UCSD-AML1 (cell line): Measurements from ENCODE around the gene FLAD1.
A peak's percentile ranks its signal among the peaks of the same experiment; 100 is the strongest.

Experiments used
- DNase-seq: peaks from one replicate; lab custom pipeline; 2025; ENCODE audit not compliant: unreplicated experiment; lab: John Stamatoyannopoulos, UW

The FLAD1 gene

DNA sequence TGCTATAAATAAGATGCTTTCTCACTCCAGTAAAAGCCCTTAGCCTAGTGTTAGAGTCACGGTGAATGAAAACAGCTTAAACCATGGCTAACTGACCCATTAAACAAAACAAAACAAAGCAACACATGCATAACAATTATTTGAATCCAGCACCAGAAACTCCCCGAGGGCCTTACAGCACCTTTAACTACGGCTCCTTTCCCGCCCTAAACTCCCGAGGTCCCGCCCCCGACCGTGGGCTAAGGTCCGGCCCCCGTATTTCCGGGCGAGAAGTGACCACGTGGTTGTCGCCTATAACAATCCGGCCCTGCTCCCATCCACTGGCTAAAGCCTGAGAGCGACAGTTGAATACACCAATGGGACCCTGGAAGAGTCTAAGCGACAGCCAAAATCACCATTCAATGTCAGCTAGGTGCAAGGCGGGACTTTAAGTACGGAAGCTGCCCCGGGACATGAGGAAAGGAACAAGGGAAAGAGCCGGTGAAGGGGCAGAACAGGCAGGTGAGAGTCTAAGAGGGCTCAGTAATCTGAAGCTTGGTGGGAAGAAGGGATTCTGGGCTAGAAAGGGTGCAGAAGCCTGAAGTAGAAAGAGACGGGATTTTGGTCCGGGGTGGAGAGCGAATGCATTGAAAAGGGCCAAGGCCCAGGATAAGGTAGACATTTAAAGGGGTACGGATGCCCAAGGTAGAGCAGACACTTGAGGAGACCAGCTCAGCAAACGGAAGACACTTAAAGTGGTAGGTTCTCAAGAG, at the start of gene FLAD1:
FLAD1 (plus strand) TSS at position 448 of the 752 bp plus-strand sequence. CDS start 351 bp downstream, outside the sequence.
- DNase-seq = peak; percentile 92

DNA sequence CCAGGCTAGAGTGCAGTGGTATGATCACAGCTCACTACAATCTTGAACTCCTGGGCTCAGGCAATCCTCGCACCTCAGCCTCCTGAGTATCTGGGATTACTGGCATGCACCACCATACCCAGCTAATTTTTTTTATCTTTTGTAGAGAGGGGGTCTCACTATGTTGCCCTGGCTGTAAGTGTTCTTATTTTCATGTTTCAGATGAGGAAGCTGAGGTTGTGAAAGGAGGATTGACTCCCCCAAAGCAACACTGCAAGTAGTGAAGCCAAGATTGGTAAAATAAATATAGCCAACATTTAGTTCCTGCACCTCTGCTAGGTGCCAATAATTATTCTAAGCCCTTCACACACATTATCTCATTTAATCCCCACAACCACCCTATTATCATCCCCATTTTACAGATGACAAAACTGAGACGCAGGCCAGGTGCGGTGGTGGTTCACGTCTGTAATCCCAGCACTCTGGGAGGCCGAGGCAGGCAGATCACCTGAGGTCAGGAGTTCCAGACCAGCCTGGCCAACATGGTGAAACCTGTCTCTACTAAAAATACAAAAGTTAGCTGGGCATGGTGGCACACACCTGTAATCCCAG, 48.7 kb upstream of the FLAD1 start:
- no peak for DNase-seq

DNA sequence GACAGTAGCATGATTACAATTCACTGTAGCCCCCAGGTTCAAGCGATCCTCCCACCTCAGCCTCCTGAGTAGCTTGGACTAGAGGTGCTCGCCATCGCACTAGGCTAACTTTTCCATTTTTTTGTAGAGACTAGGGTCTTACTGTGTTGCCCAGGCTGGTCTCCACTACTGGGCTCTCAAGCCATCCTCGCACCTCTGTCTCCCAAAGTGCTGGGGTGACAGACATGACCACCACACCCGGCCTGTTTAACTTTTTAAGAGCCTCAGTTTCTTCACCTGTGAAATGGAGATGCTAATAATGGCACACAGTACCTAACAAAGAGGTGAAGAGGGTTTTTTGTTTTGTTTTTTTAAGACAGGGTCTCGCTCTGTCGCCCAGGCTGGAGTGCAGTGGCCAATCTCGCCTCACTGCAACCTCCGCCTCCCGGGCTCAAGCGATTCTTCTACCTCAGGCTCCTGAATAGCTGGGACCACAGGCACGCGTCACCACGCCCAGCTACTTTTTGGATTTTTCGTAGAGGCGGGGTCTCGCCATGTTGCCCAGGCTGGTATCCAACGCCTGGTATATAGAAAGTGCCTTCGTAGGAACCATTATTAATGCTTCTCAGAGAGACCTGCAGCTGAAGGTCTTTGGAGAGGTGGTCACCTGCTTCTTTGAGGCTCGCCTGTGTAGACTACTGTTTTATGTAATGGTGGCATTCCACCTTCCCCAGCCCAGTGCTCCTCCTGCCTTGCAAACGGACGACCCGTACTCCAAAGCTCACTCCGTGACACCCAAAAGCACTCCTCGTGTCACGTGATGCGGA, 47.2 kb upstream of the FLAD1 start:
- no peak for DNase-seq

DNA sequence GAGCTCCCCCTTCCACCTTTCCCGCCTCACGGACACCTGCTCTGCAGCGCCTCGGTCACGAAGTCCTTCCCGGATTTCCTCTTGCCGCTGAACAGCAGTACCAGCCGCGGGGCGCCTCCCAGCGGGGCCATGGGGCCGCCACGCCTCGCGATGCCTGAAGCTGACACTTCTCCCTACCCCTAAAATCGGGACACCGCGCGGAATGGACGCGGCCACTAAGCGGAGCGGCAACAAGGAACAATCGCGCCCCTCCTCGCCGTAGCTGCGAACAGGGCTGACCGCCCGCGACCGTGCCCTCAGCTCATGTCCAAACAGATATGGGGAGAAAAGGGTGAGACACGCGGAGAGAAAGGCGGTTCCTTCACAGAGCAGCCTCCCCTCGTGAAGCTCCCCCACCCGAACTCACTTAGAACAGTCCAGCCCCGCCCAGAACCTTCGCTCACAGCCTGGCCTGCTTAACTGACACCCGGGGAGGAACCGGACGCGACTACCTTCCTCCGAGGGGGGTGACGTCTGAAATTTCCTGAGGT, 46.5 kb upstream of the FLAD1 start, which contains the start of gene PMVK:
PMVK (minus strand) TSS at position 165 of the 530 bp plus-strand sequence; CDS start at position 131, 34 bp downstream.
- peak; percentile 97 for DNase-seq

DNA sequence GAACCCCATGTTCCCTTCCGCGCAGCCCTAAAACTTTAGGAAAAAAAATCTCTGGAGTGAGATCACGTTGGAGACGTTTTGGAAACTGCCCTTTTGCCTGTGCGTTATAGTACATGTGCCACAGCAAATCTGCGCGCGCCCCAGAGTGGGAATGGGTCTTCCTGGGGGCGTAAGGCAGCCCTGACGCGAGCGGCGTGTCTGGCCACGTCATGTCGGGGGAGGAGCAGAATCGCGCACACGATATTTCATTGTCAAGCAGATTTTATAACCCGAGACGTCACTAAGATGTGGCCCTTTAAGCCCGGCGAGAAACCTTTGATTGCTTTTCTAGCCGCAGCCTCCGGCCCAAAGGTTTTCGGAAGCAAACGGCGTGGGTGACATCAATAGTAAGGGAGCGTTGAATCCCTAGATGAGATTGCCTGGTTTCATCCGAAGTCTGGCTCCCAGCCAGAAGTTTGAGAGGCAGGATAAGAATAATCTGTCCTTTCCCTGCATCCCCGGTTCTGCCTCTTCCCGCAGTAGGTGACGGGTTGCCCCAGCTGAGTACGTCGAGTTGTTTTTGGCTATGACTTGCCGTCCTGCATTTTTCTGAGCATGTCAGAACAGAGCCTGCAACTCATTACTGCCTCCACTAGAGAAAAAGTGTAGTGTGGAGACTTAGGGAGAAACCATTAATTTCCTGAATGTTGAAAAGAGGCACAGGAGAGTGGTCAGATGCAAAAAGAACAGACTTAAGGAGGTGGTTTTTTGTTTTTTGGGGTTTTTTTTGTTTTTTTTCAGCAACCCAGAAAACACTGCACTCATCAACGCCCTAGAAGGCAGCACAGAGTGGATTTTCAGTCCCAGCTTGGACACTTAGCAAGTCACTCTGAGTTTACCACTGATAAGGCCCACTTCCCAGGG, 45.8 kb upstream of the FLAD1 start:
- DNase-seq = peak; percentile 93

DNA sequence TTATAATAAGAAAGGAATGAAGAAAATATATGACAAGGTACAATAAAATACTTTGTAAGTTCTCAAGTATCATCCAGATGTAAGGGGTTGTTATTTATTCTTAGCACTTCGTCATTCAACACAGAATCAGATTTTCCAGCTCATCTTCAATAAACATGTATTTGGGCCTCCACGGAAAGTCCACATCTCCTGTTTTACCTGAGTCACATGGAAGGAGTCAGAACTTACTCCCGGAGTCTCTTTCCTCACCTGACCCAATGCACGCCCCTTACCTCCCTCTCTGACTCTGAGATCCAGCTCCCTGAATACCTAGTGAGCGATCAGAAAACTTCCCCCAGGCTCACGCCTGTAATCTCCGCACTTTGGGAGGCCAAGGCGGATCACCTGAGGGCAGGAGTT, 45.2 kb upstream of the FLAD1 start:
- DNase-seq = no peak

DNA sequence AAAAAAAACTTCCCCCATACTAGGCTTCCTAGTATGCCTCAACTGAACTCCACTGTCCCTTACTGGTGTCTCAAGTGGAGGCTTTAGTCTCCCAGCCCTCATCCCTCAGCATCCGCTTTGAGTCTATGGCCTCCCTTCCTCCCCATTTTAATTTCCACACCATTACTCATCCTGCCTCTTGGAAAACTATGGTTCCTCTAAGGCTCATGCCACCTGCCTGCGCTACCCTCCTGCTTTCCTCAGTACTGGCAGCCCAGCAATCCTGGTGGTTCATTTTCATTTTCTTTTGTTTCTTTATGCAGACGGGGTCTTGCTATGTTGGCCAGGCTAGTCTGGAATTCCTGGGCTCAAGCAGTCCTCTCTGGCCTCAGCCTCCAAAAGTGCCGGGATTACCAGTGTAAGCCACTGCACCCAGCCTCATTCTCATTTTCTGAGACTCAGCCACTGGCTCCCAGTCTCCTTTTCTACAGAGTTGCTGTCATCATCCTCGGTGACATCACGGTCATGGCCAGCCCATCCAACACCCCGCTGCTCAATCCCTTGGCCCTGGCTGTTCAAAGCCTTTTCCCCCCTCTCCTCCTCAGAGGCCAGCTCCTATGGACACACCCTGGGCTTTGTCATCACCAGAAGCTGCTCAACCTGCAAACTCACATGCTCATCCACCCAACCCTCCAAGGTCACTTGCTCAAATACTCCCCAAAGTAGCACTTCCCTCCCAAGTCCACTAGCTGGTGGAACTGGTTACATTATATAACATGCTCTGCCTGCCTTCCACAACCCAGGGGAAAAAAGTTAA, 44.3 kb upstream of the FLAD1 start:
- DNase-seq = no peak

DNA sequence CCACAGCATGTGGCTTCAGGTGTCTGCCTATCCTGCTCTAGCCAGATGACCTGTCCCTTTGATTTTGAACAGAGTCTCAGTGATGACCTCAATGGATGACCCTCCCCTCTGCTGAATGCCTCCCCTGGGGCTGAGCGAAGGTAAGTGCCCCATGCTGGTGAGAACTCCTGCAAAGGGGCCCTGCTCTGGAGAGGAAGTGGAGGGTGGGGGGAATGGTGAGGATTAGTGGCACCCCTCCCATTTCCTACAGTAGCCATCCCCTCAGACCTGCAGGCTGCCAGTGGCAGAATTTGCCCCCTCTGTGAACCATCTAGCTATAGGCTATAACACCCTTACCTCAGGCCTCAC, 43.0 kb upstream of the FLAD1 start:
- DNase-seq = no peak

DNA sequence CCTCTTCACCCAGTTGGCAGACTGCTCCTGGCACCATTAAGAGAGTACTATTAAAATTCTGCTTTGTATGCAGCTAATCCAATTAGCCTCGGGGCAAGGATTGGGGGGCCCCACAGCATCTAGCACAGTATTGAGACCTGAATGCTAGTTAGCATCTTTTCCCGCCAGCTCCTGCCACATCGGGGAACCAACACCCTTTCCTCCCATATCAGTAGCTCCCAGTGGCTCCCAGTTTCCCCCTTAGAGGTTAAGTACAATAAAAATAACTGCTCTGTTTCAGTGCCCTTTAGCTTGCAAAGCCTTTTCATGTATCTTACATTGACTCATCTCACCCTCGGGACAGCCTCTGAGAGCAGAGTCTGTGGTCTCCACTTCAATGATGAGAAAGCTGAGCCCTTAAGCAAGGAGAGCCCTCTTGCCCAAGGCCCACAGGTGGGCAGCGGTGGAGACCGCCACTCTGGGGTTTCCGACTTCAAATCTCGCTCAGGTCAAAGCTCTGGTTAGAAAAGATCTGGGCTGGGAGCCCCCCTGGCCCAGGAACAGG, 42.4 kb upstream of the FLAD1 start:
- no peak for DNase-seq

DNA sequence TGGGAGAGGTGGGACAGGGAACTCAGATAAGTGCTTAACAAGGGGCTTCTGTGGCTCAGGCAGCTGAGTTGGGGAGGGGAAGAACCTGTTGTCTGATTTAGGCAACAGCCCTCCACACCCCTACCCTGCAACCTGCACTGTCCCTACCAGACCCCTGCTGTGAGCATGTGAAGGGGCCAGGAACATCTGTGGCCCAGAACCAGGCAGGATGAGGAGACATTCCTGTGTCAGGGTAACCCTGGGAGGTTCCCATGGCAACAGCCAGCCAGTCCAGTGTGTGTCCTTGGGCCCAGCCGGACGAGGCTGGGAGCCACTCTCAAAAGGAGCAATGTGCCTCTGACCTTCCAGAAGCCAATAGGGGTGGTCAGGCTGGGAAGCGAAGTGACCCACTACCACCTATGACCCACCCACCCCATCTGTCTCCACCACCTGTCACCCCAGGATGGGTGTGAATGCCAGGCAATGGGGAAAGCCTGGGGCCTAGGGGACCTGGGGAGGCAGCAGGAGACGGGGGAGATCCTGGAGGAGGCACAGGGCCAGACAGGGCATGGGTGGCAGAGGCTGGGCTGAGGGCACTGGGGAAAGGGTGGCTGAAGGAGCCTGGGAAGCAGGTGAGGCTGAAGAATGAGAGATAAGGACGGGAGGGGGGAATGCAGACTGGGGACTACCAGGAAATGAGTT, 41.7 kb upstream of the FLAD1 start:
- no peak for DNase-seq

DNA sequence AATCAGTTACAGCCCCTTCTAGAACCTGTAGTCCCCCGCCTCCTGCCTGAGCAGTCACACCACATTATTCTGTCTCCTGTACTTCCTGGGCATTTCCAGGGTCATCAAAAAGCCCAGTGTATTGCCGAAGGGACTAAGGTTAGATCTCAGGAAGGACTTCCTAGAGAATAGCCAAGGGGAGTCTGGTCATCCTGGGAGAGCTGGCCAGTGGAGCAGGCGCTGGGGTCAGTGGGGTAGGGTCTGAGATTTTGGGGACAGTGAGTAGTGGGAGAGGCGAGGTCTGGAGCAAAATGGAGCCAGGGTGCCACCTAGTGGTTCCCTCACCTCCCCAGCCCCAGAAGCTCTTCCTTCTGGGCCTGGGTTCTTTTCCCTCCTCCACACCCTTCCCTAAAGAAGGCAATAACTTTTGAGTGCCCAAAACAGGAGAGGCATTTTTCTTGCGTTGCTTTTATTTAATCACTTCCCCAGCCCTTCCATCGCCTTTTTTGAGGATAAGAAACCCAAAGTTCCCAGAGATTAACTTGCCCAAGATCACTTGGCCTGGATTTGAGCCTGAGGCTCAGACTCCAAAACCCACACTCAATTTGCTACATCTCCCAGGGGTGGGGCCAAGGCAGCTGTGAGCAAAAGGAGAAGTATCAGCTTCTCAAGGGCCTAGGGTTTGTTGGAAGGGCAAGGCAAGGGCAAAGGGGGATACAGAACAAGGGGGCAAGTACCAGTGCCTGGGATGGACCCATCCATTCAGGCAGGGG, 39.3 kb upstream of the FLAD1 start:
- peak; percentile 57 for DNase-seq

DNA sequence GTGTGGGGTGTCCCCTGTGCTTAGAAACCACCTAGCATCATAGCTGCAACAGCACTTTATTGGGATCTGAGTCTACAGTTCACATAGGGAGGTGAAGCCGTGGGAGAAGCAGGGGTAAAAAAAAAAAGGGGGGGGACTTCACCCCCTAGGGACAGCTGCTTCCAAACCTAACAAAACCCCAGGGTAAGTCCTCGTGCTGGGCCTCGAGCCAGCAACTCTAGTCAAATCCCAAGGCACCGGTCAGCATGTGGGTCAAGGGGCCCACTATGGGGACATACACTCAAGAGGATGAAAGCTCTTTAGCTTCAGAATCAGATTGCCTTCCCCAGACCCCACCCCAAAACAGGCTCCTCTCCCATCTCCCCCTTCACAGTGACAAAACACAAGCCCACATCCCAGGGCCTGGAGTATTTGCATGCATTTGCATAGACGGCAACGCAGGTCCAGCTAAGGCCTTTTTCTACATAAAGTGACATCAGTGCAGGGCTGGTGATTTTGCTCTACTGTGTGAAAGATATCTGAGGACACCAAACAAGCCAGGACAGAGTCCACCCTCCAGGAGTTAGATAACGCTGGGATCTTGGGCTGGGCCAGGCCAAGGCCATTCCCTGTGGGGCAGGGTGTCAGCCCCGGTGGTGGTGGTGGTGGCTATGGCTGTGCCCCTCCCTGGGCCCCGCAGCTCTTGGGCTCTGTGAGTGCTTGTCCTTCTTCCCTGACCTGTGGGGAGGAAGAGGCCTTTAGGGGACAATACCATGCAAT, 38.6 kb upstream of the FLAD1 start:
- no peak for DNase-seq

DNA sequence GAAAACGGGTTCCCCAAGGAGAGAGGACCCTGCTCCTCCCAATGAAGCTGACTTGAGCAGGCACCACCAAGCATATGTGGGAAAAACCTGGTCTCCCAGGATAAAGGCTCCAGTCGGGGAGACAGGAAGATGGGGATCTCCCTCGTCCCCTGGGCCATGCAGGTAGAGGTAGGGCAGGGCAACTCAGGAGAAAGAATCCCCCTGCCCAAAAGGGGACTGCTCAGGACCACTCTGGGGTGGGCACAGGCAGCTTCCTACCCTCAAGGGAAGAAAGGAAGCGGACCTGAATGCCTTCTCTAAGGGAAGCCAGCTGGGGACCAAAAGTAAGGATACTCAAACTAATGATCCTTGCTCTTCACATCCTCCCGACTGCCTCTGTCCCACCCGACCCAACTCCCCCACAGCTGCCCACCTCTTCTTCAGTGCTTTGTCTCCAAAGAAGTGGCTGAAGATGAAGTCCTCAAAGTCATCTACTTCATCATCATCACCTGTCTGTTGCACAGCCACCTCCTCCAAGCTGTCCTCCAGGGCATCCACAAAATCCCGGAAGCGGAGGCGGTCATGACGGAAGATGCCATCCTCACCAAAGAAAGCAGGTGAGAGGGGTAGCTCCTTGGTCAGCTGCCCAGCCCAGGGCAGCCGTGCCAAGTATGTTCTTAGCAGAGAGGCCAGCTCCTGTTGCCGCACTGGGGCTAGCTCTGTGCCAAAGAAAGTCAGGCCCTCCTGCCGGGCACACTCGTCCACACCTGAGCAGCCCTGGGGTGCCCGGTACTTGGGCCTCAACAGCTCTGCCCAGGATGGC, 37.8 kb upstream of the FLAD1 start:
- DNase-seq = no peak

DNA sequence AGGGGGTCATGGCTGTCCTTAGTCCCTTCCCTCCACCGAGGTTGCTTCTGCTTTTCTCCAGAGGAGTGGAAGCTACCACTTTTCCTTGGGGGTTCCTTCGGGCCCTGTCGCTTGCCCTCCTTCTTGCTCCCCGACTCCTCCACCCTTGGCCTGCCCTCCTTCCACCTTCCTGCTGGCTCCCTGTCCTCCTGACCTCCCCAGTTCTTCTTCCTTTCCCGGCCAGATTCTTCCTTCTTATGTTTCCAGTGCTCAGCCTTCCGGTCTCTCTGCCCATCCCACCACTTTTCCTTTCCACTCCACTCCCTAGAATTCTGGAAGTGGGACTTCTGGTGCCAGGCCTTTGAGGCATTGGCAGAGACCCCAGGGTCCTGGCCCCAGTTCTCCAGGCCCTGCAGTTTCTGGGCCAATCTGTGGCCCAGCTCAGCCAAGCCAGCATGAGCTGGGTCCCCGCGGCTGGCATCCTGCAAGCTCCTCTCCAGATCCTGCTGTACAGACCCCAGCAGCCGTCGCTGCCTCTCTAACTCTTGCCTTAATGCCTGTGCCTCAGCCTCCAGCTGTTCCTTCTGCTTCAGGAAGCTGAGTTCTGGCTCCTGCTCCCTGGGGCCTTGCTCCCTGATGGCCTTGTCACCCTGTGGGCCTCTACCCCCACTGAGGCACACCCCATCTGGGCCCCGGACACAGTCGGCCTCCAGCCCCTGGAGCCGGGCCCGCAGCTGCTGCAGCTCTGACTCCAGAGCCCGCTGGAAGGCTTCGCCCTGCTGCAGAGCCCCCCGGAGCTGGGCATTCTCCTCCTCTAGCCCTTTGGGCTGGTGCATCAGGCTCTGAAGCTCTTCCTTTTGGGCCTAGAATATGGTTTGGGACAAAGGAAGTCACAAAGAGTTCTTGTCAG, 36.9 kb upstream of the FLAD1 start:
- no peak for DNase-seq

DNA sequence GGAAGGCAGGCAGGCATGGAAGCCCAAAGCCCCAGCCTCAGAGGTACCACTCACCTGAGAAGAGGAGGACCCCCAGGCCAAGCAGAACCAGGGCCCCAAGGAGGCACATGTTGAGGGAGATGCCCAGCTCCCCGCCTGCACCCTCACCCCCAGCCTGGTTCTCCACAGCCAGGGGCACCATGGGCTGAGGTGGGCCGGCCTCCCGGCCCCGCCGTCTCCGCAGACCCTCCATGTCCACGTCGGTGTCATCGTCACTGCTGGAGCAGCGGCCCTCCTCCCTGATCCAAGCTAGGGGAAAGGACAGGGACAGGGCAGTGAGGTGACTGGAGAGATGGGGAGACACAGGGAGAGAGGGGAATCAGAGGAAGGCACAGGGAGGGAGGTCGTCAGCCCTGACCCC, 35.1 kb upstream of the FLAD1 start:
- DNase-seq = no peak
